DND-41 (cell line): ENCODE measurements around the gene PACRG.

ENCODE experiments used
- ATAC-seq: fragments of 200-7000 bp; cut with Tn5 transposase; 3 replicates; pipeline ENCODE4 v1.9.1; 2021; ENCODE audit warnings: low read depth; ENCODE audit not compliant: insufficient read depth
- DNase-seq: peaks from one replicate; pipeline ENCODE4 v3.0.0-alpha.2; 2020
- H2AFZ ChIP-seq: 2 replicates; pipeline ENCODE4 v1.6.0; 2012; ENCODE audit warnings: low read depth, low read length
- H3K27ac ChIP-seq: 2 replicates; pipeline ENCODE4 v1.5.1; 2012; ENCODE audit warnings: low read length, inconsistent platforms
- H3K27me3 ChIP-seq: fragments of 200-600 bp; sonication (generic); 2 replicates; pipeline ENCODE4 v1.6.0; 2012; ENCODE audit warnings: low read length, mild to moderate bottlenecking, inconsistent platforms; ENCODE audit not compliant: insufficient read depth, poor library complexity
- H3K36me3 ChIP-seq: 2 replicates; pipeline ENCODE4 v1.5.1; 2012; ENCODE audit warnings: low read length, inconsistent platforms; ENCODE audit not compliant: insufficient read depth
- H3K4me1 ChIP-seq: 2 replicates; pipeline ENCODE4 v1.5.1; 2012; ENCODE audit warnings: mild to moderate bottlenecking, low read length; ENCODE audit not compliant: insufficient read depth
- H3K4me2 ChIP-seq: 2 replicates; pipeline ENCODE4 v1.6.0; 2012; ENCODE audit warnings: mild to moderate bottlenecking, moderate library complexity, low read length, inconsistent platforms; ENCODE audit not compliant: insufficient read depth
- H3K4me3 ChIP-seq, 2 experiments: fragments of 200-600 bp in 1 of 2; shearing (Covaris generic) in 1 of 2; 2 replicates each; pipeline ENCODE4 v1.5.1; 2012 to 2016; ENCODE audit warnings: inconsistent platforms in 2 of 2, low read length in 2 of 2, mild to moderate bottlenecking in 2 of 2, low read depth in 1 of 2, moderate library complexity in 1 of 2
- H3K79me2 ChIP-seq: 2 replicates; pipeline ENCODE4 v1.6.0; 2012; ENCODE audit warnings: low read length, inconsistent platforms; ENCODE audit not compliant: insufficient read depth
- H3K9ac ChIP-seq: 2 replicates; pipeline ENCODE4 v1.6.0; 2012; ENCODE audit warnings: low read depth, mild to moderate bottlenecking, inconsistent platforms, low read length, moderate library complexity
- H3K9me3 ChIP-seq: 2 replicates; pipeline ENCODE4 v1.5.1; 2012; ENCODE audit warnings: low read length, moderate library complexity, mild to moderate bottlenecking, inconsistent platforms; ENCODE audit not compliant: insufficient read depth, severe bottlenecking
- H4K20me1 ChIP-seq: 2 replicates; pipeline ENCODE4 v1.6.0; 2012; ENCODE audit warnings: low read length; ENCODE audit not compliant: insufficient read depth
- EZH2 ChIP-seq: IDR thresholded peaks from 3 replicates; pipeline ENCODE4 v1.6.1; 2012; ENCODE audit warnings: borderline replicate concordance, low read depth, mild to moderate bottlenecking, moderate library complexity, low read length, inconsistent platforms; ENCODE audit not compliant: severe bottlenecking
- TF ChIP-seq, protein P1 (sequence below): IDR thresholded peaks from 2 replicates; pipeline ENCODE4 v1.5.1; 2012; ENCODE audit warnings: borderline replicate concordance, low read length, moderate library complexity, mild to moderate bottlenecking; ENCODE audit not compliant: poor library complexity, severe bottlenecking; ENCODE audit errors: extremely low read depth

The PACRG gene

DNA sequence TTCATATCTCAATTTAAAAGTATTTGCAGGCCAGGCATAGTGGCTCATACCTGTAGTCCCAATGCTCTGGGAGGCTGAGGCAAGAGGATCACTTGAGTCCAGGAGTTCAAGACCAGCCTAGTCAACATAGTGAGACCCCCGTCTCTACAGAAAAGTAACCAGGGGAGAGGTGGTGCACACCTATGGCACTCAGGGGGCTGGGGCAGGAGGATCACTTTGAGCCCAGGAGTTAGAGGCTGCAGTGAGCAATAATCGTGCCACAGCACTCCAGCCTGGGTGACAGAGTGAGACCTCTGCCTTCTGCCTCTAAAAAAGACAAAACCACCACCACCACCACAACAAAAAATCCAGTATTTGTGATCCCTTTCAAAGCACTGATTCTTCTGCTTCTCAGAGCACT, 501.3 kb downstream of the PACRG start:
- no peaks in the 10 kb centered on the region for H3K36me3 ChIP-seq
- H3K9me3 ChIP-seq, result no peaks in the 10 kb centered on the region
- no peak overlapping the region for H2AFZ ChIP-seq
- H3K27ac ChIP-seq, result no peak overlapping the region
- no peaks in the 10 kb centered on the region for H3K79me2 ChIP-seq
- H3K9ac ChIP-seq, result no peak overlapping the region
- H3K4me3 ChIP-seq, result no peak overlapping the region
- TF ChIP-seq, protein P1, sequence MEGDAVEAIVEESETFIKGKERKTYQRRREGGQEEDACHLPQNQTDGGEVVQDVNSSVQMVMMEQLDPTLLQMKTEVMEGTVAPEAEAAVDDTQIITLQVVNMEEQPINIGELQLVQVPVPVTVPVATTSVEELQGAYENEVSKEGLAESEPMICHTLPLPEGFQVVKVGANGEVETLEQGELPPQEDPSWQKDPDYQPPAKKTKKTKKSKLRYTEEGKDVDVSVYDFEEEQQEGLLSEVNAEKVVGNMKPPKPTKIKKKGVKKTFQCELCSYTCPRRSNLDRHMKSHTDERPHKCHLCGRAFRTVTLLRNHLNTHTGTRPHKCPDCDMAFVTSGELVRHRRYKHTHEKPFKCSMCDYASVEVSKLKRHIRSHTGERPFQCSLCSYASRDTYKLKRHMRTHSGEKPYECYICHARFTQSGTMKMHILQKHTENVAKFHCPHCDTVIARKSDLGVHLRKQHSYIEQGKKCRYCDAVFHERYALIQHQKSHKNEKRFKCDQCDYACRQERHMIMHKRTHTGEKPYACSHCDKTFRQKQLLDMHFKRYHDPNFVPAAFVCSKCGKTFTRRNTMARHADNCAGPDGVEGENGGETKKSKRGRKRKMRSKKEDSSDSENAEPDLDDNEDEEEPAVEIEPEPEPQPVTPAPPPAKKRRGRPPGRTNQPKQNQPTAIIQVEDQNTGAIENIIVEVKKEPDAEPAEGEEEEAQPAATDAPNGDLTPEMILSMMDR, result no peak
- TF ChIP-seq EZH2, result no peak
- no peak for DNase-seq
- no peak for ATAC-seq
- H3K4me2 ChIP-seq, result no peak overlapping the region
- H4K20me1 ChIP-seq, result no peaks in the 10 kb centered on the region
- H3K4me1 ChIP-seq, result no peaks in the 10 kb centered on the region
- H3K27me3 ChIP-seq, result no peaks in the 10 kb centered on the region

GRCh38 chr6:163230901-163231300, 503.1 kb downstream of the PACRG start:
- no peaks in the 10 kb centered on the region for H3K9me3 ChIP-seq
- H3K4me2 ChIP-seq, result no peak overlapping the region
- H3K4me3 ChIP-seq, result no peak overlapping the region
- H4K20me1 ChIP-seq, result no peaks in the 10 kb centered on the region
- DNase-seq, result no peak
- TF ChIP-seq, protein P1, result no peak
- TF ChIP-seq EZH2, result no peak
- H3K79me2 ChIP-seq, result no peaks in the 10 kb centered on the region
- no peak overlapping the region for H2AFZ ChIP-seq
- H3K27me3 ChIP-seq, result no peaks in the 10 kb centered on the region
- no peak overlapping the region for H3K27ac ChIP-seq
- no peak overlapping the region for H3K9ac ChIP-seq
- no peaks in the 10 kb centered on the region for H3K4me1 ChIP-seq
- H3K36me3 ChIP-seq, result no peaks in the 10 kb centered on the region
- ATAC-seq, result no peak

GRCh38 chr6:163231356-163232014, 503.7 kb downstream of the PACRG start:
- Histone ChIP-seq H3K79me2 (no peaks in the 10 kb centered on the region), H2AFZ (no peak overlapping the region), H3K36me3 (no peaks in the 10 kb centered on the region), H3K27me3 (no peaks in the 10 kb centered on the region), H3K27ac (no peak overlapping the region), H4K20me1 (no peaks in the 10 kb centered on the region), H3K4me3 (no peak overlapping the region), H3K4me2 (no peak overlapping the region), H3K9ac (no peak overlapping the region), H3K9me3 (no peaks in the 10 kb centered on the region), H3K4me1 (no peaks in the 10 kb centered on the region)
- DNase-seq, result no peak
- ATAC-seq, result no peak
- no peak for TF ChIP-seq EZH2
- TF ChIP-seq, protein P1, result no peak

DNA sequence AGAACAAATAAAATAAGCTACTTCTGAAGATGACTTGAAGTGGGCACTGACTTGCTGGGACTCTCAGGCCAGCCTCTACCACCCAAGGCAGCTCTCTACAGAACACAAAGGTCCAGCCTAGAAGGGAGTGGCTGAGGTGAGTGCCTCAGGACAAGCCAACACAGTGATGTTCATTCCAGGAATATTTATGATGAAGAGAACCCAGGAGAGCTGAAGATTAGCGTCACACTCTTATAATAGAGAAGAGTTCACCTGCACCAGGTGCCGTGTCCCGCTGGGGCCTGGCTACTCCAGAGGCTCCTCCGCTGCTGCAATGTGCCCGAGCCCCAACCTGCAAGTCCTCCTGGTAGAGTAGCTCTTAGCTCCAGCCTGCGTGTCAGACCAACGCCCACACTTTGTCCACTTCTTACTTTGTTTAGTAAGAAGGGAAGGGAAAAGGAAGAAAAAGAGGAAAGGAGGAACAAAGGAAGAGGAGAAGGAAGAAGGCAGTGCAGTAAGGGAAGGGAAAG, 504.3 kb downstream of the PACRG start:
- no peaks in the 10 kb centered on the region for H3K79me2 ChIP-seq
- H3K4me1 ChIP-seq, result no peaks in the 10 kb centered on the region
- no peaks in the 10 kb centered on the region for H3K36me3 ChIP-seq
- H4K20me1 ChIP-seq, result no peaks in the 10 kb centered on the region
- no peak for TF ChIP-seq EZH2
- TF ChIP-seq, protein P1, result no peak
- DNase-seq (no peak), ATAC-seq (no peak)
- no peak overlapping the region for H2AFZ ChIP-seq
- no peak overlapping the region for H3K4me2 ChIP-seq
- H3K4me3 ChIP-seq, result no peak overlapping the region
- no peaks in the 10 kb centered on the region for H3K27me3 ChIP-seq
- H3K27ac ChIP-seq, result no peak overlapping the region
- H3K9ac ChIP-seq, result no peak overlapping the region
- no peaks in the 10 kb centered on the region for H3K9me3 ChIP-seq
